Kidney (tissue), 14 donors: ENCODE data around the gene LY6G6D. TPM values are rescaled to one million over a fixed set of nuclear protein-coding genes. Genes with fewer than 3 reads are reported as not detected.

Source experiments
- DNase-seq, 5 donors: peaks; one replicate each; pipeline ENCODE4 v3.0.0-alpha.2; 2013 to 2020
- FAIRE-seq: peaks from 2 replicates; lab custom pipeline; 2012; peaks lifted over from hg19 to GRCh38; lab: Jason Lieb, UNC
- H3K27ac ChIP-seq, 2 donors: one replicate each; pipeline ENCODE4 v1.7.0; 2013; ENCODE audit warnings: low read depth in 2 of 2, low read length in 2 of 2, inconsistent platforms in 1 of 2
- H3K27me3 ChIP-seq: one replicate; pipeline ENCODE4 v1.7.1; 2013; ENCODE audit warnings: low read length, inconsistent platforms; ENCODE audit not compliant: control insufficient read depth, insufficient read depth
- H3K36me3 ChIP-seq, 3 donors: one replicate each; pipeline versions ENCODE4 v1.7.0 to v1.7.1; 2013; ENCODE audit warnings: low read length in 3 of 3, control low read depth in 1 of 3, inconsistent platforms in 1 of 3; ENCODE audit not compliant: insufficient read depth in 3 of 3, control insufficient read depth in 2 of 3
- H3K4me1 ChIP-seq, 3 donors: one replicate each; pipeline versions ENCODE4 v1.7.0 to v1.7.1; 2013; ENCODE audit warnings: low read length in 3 of 3, inconsistent platforms in 1 of 3, low read depth in 1 of 3; ENCODE audit not compliant: control insufficient read depth in 2 of 3, insufficient read depth in 2 of 3
- H3K4me3 ChIP-seq, 3 donors: one replicate each; pipeline versions ENCODE4 v1.7.0 to v1.8.1; 2013; ENCODE audit warnings: low read length in 3 of 3, control low read depth in 1 of 3, inconsistent platforms in 1 of 3
- H3K9ac ChIP-seq, 3 donors: one replicate each; pipeline versions ENCODE4 v1.7.0 to v1.7.1; 2013; ENCODE audit warnings: low read length in 3 of 3, control low read depth in 1 of 3, inconsistent platforms in 1 of 3
- H3K9me3 ChIP-seq, 3 donors: one replicate each; pipeline versions ENCODE4 v1.7.0 to v1.7.1; 2013; ENCODE audit warnings: low read length in 3 of 3, control low read depth in 1 of 3, inconsistent platforms in 1 of 3; ENCODE audit not compliant: control insufficient read depth in 2 of 3, insufficient read depth in 1 of 3
- CTCF ChIP-seq: IDR thresholded peaks from 3 replicates; pipeline ENCODE4 v1.5.1; 2012; ENCODE audit warnings: mild to moderate bottlenecking, moderate library complexity, borderline replicate concordance; ENCODE audit not compliant: insufficient read depth; ENCODE audit errors: extremely low read depth
- intact Hi-C: fragments of 100-400 bp; cut with DNase I; formaldehyde crosslinking; loops from one replicate; pipeline ENCODE4 v1.11.1; 2022
- polyA plus RNA-seq: library from polyadenylated mRNA; stranded (reverse); fragments of 350-450 nt; fragmentation: Illumina TruSeq; extraction: RNeasy Lipid Tissue Mini Kit (QIAGEN cat#74804); gene quantifications from one replicate; pipeline ENCODE4 v1.2.3, GENCODE V29; 2014; ENCODE audit warnings: low read depth, low replicate concordance; ENCODE audit not compliant: insufficient read depth
- total RNA-seq: library from RNA; stranded (reverse); fragmentation: NEBNext Ultra II Directional; extraction: Animal tissue kit (Norgen Biotek cat#: 25700); gene quantifications from one replicate; pipeline ENCODE4 v1.2.1, GENCODE V29; 2021
- donor health status: control.
- donor health status: control.
- donor health status: control.
- donor health status: control.
- donor health status: control.
- donor health status: DM: yes; HTN: yes; CAD: no.
- donor health status: Normal renal cell carcinoma (clear cell type).

Gene LY6G6D
- total and polyA plus RNA-seq, 2 donors from 2014 or later = not detected

DNA sequence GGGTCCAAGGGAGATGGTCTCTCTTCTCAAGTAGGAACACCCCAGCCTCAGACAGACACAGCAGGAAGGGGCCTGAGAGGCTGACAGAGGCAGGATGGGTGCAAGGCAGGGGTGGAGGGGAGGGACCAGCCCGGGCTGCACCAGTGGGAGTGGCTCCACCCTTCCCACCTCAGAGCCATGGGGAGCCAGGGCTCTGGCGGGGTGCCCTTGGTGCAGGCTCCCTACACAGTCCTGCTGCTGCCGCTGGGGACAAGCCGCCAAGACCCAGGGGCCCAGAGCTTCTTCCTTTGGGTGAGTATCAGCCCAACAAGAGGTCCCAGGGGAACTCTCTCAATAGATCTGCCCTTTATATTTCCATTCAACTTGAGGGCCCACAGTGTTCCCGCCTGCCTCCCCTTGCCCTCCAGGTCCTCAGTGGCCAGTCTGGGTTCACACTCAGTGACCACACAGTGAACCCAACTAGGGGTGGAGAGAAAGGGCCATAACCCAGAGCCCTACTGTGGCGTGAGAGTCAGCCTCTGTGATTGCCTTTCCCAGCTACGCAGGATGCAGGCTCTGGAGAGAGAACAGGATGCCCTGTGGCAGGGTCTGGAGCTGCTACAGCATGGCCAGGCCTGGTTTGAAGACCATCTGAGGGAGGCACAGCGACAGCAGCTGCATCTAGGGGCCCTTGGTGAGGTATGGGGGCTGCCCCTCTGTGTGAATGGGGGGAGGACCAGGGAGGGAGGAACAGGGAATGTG lies 47.9 kb downstream of the LY6G6D start:
- TF ChIP-seq CTCF = no peak
- Histone ChIP-seq H3K27me3 (no peaks in the 10 kb centered on the region), H3K36me3 (no peaks in the 10 kb centered on the region), H3K9ac (no peak overlapping the region), H3K9me3 (no peaks in the 10 kb centered on the region), H3K4me1 (peaks cover 0 to 7% (median 0%) of the 10 kb centered on the region in 3 donors), H3K4me3 (no peak overlapping the region), H3K27ac (no peak overlapping the region)
- DNase-seq = peak in 1 of 5 donors; percentile 64
- no peak for FAIRE-seq
- intact Hi-C loops = no loop called here

GRCh38 chr6:31763619-31763940 lies 48.4 kb downstream of the LY6G6D start:
- DNase-seq (peak in 4 of 5 donors; percentile 27 to 76 (median 44)), FAIRE-seq (no peak)
- Histone ChIP-seq H3K36me3 (no peaks in the 10 kb centered on the region), H3K9me3 (no peaks in the 10 kb centered on the region), H3K27me3 (no peaks in the 10 kb centered on the region), H3K4me3 (peak overlapping the region in 1 of 3 donors; percentile 6), H3K27ac (no peak overlapping the region), H3K4me1 (peaks cover 0 to 7% (median 0%) of the 10 kb centered on the region in 3 donors), H3K9ac (no peak overlapping the region)
- intact Hi-C loops = no loop called here
- TF ChIP-seq CTCF = no peak

- no peak overlapping the region for H3K4me3 ChIP-seq
- FAIRE-seq = no peak
- no peaks in the 10 kb centered on the region for H3K27me3 ChIP-seq
- H3K9ac ChIP-seq = no peak overlapping the region
- peaks cover 0 to 7% (median 0%) of the 10 kb centered on the region in 3 donors for H3K4me1 ChIP-seq
- intact Hi-C loops = no loop called here
- no peaks in the 10 kb centered on the region for H3K9me3 ChIP-seq
- no peaks in the 10 kb centered on the region for H3K36me3 ChIP-seq
- DNase-seq = peak in 1 of 5 donors; percentile 34
- no peak for TF ChIP-seq CTCF
- H3K27ac ChIP-seq = no peak overlapping the region
Measured at GRCh38 chr6:31764198-31764597, 49.0 kb downstream of the LY6G6D start.
